NOMO-1 (cell line): ENCODE measurements around the gene TNRC6C.
"Not testable (repeated sequence)": the region's sequence is repeated elsewhere in the genome, so short reads cannot be mapped to it uniquely, and the experiment has no call there.

Experiments
- DNase-seq, 2 experiments: peaks; one replicate each; lab custom pipeline; 2025; ENCODE audit not compliant: unreplicated experiment in 2 of 2; lab: John Stamatoyannopoulos, UW

Gene TNRC6C

GRCh38 chr17:77962348-77962747 lies 3.8 kb downstream of the TNRC6C start:
- DNase-seq: no peak

GRCh38 chr17:77963441-77963840 lies 4.9 kb downstream of the TNRC6C start:
- no peak for DNase-seq

- DNase-seq: no peak
Measured at GRCh38 chr17:77965352-77965751, 6.8 kb downstream of the TNRC6C start.

GRCh38 chr17:77966476-77966875 lies 8.0 kb downstream of the TNRC6C start:
- DNase-seq: no peak

- DNase-seq: no peak
Measured at GRCh38 chr17:77968788-77969187, 10.3 kb downstream of the TNRC6C start.

- not testable (repeated sequence) for DNase-seq
Measured at GRCh38 chr17:77972271-77972670, 13.8 kb downstream of the TNRC6C start.

GRCh38 chr17:77973953-77974352 lies 15.4 kb downstream of the TNRC6C start:
- no peak for DNase-seq

- no peak for DNase-seq
Measured at GRCh38 chr17:77974396-77974795, 15.9 kb downstream of the TNRC6C start.

- not testable (repeated sequence) for DNase-seq
Measured at GRCh38 chr17:77982430-77982829, 23.9 kb downstream of the TNRC6C start.

- DNase-seq: no peak
Measured at GRCh38 chr17:77990301-77990700, 31.8 kb downstream of the TNRC6C start.

- DNase-seq: not testable (repeated sequence)
Measured at GRCh38 chr17:77993735-77994134, 35.2 kb downstream of the TNRC6C start.

GRCh38 chr17:77995146-77995852 lies 36.8 kb downstream of the TNRC6C start:
- DNase-seq: no peak

- no peak for DNase-seq
Measured at GRCh38 chr17:77996256-77996655, 37.8 kb downstream of the TNRC6C start.

- DNase-seq: peak in 1 of 2 experiments; percentile 35
Measured at GRCh38 chr17:77999413-78000173, 41.1 kb downstream of the TNRC6C start.

- no peak for DNase-seq
Measured at GRCh38 chr17:78000341-78000740, 41.8 kb downstream of the TNRC6C start.

- no peak for DNase-seq
Measured at GRCh38 chr17:78001182-78001581, 42.7 kb downstream of the TNRC6C start.

- DNase-seq: no peak
Measured at GRCh38 chr17:78001612-78002011, 43.1 kb downstream of the TNRC6C start.

- no peak for DNase-seq
Measured at GRCh38 chr17:78002166-78002565, 43.7 kb downstream of the TNRC6C start.

GRCh38 chr17:78005452-78006171 lies 47.1 kb downstream of the TNRC6C start:
- DNase-seq: no peak

- no peak for DNase-seq
Measured at GRCh38 chr17:78006338-78006737, 47.8 kb downstream of the TNRC6C start.

GRCh38 chr17:78007647-78008046 lies 49.1 kb downstream of the TNRC6C start:
- DNase-seq: no peak
